Measurements from ENCODE around the gene SLBP.

GRCh38 chr4:1673671-1674070 is 38.4 kb downstream of the SLBP start:
- TF ChIP-seq POLR2A (IDR thresholded peaks at IDR 0.05; ENCODE audit: low read length) (no peak), GATA1 (IDR thresholded peaks at IDR 0.05; ENCODE audit: low read depth, low read length) (no peak)
